Measurements from ENCODE around the gene AHCYL1. TPM values are rescaled to one million over a fixed set of nuclear protein-coding genes. Genes with fewer than 3 reads are reported as not detected.

The AHCYL1 gene
- total and polyA plus RNA-seq, 2 of the 8 experiments (the other 6 are each of a cell fraction or from before 2014, with no cell fraction given), result 64.5 to 95.9 TPM

- peak overlapping the region in 1 of 2 experiments; percentile 19; a peak in 1 of 4 replicates for H3K4me2 ChIP-seq (ENCODE audit: insufficient read depth in 1 of 2, low read depth in 2 of 2, low read length in 2 of 2)
- H3K18ac ChIP-seq (ENCODE audit: extremely low read depth, low read length), result no peak overlapping the region
- no peak overlapping the region for H3K23ac ChIP-seq (ENCODE audit: insufficient read length)
- no peak overlapping the region for H4K5ac ChIP-seq (ENCODE audit: insufficient read length, low read depth, low read length)
- H2BK15ac ChIP-seq (ENCODE audit: low read length), result 0 out of 2 replicates have a peak overlapping the region, but pooled peaks have one; percentile 13
- H3K27me3 ChIP-seq (replicated peaks in 1 of 4; ENCODE audit: control insufficient read depth in 3 of 4, extremely low read depth in 1 of 4, insufficient read depth in 3 of 4, low read length in 3 of 4), result no peaks in the 10 kb centered on the region
- peaks cover 9 to 27% of the 10 kb centered on the region in 2 experiments for H3K79me2 ChIP-seq (ENCODE audit: control insufficient read depth in 1 of 2, insufficient read depth in 2 of 2, low read length in 2 of 2)
- no peaks in the 10 kb centered on the region for H3K9me3 ChIP-seq (ENCODE audit: insufficient read depth in 2 of 2, low read depth in 1 of 2, low read length in 1 of 2)
- H3K56ac ChIP-seq (replicated peaks; ENCODE audit: insufficient read length, low read depth, low read length), result no peak overlapping the region
- no peak overlapping the region for H4K8ac ChIP-seq (ENCODE audit: extremely low read depth, insufficient read depth, low read length)
- no peak overlapping the region for H3K27ac ChIP-seq (ENCODE audit: low read depth, low read length)
- peak overlapping the region; percentile 94 for H2AFZ ChIP-seq (ENCODE audit: low read length)
- H3K14ac ChIP-seq (ENCODE audit: insufficient read length), result no peak overlapping the region
- no peak overlapping the region for H3K4me3 ChIP-seq (ENCODE audit: extremely low read depth in 1 of 4, insufficient read depth in 2 of 4, low read depth in 3 of 4, low read length in 4 of 4)
- H2BK12ac ChIP-seq (ENCODE audit: low read depth, low read length), result no peak overlapping the region
- DNase-seq (ENCODE audit: low read depth in 1 of 2, low spot score in 2 of 2) (no peak), FAIRE-seq (no peak)
- no peak overlapping the region for H2BK120ac ChIP-seq (replicated peaks; ENCODE audit: low read depth, low read length)
- no peak overlapping the region for H3K4ac ChIP-seq (replicated peaks; ENCODE audit: insufficient read length, low read depth, low read length)
- 89% methylated on average over 5 of the region's 5 CpGs; no CpG with 5 or more reads in 1 of the 2 experiments for WGBS, 2 experiments (ENCODE audit: extremely low coverage in 1 of 2, insufficient coverage in 1 of 2, insufficient read length in 1 of 2, insufficient replicate concordance in 2 of 2, low coverage in 1 of 2, low lambda C conversion rate in 2 of 2, missing lambda C conversion rate in 1 of 2)
- no peak overlapping the region for H4K91ac ChIP-seq (replicated peaks; ENCODE audit: insufficient read length, low read length)
- H3K9ac ChIP-seq (replicated peaks in 1 of 4; ENCODE audit: extremely low read depth in 1 of 4, low read depth in 3 of 4, low read length in 3 of 4), result no peak overlapping the region
- peaks cover 4 to 12% (median 6%) of the 10 kb centered on the region in 4 experiments for H3K36me3 ChIP-seq (ENCODE audit: control insufficient read depth in 2 of 4, insufficient read depth in 4 of 4, low read length in 3 of 4)
- H2AK5ac ChIP-seq (ENCODE audit: low read depth, low read length), result no peak overlapping the region
- peaks cover 6% of the 10 kb centered on the region; the same call in 1 of the 2 replicates for H3K79me1 ChIP-seq (ENCODE audit: low read depth, low read length)
- CTCF ChIA-PET (ENCODE audit: partially characterized antibody), result interaction anchor here (1.0 to 4.2 kb wide), 2 partner anchors 22 to 72 kb away, joined by 3 to 19 read pairs; no protein-coding TSS in a partner anchor
- POLR2A ChIA-PET (ENCODE audit: partially characterized antibody), result no interaction called here
- peaks cover 0 to 7% of the 10 kb centered on the region in 2 experiments for H4K20me1 ChIP-seq (replicated peaks in 1 of 2; ENCODE audit: control insufficient read depth in 1 of 2, insufficient read depth in 2 of 2, low read length in 2 of 2)
- no peak overlapping the region for H2BK20ac ChIP-seq (ENCODE audit: low read length)
- peaks cover 7% of the 10 kb centered on the region; the same call in 1 of the 2 replicates for H3K23me2 ChIP-seq (ENCODE audit: low read depth, low read length)
- H2BK5ac ChIP-seq (ENCODE audit: low read depth, low read length), result no peak overlapping the region
- peaks cover 0 to 9% (median 5%) of the 10 kb centered on the region in 4 experiments; a peak in 4 of 7 replicates for H3K4me1 ChIP-seq (replicated peaks in 1 of 4; ENCODE audit: control insufficient read depth in 3 of 4, insufficient read depth in 4 of 4, low read length in 3 of 4)
- TF ChIP-seq CHD2 (IDR thresholded peaks at IDR 0.05; ENCODE audit: low read length) (no peak), CTBP2 (IDR thresholded peaks at IDR 0.05; ENCODE audit: borderline replicate concordance, insufficient read depth, insufficient read length, low read length) (no peak), KDM5A (IDR thresholded peaks at IDR 0.05; ENCODE audit: low read length) (no peak)
These were observed 48.9 kb downstream of the AHCYL1 start for GRCh38 chr1:110033421-110033820.

Measured in H1 (cell line).